GM12874 (cell line): ENCODE results near the gene LMX1A.

ENCODE experiments used
- CTCF ChIP-seq: IDR thresholded peaks from 2 replicates; pipeline ENCODE4 v1.5.1; 2011; ENCODE audit warnings: low read depth, mild to moderate bottlenecking, control low read depth, low read length, moderate library complexity; ENCODE audit not compliant: insufficient read depth

The LMX1A gene

GRCh38 chr1:165356876-165357275, 361 bp upstream of the LMX1A start:
- TF ChIP-seq CTCF, result no peak

GRCh38 chr1:165355139-165355976, 1.2 kb downstream of the LMX1A start:
- no peak for TF ChIP-seq CTCF

GRCh38 chr1:165354739-165355138, 1.8 kb downstream of the LMX1A start:
- TF ChIP-seq CTCF, result no peak

GRCh38 chr1:165353731-165354671, 2.5 kb downstream of the LMX1A start:
- no peak for TF ChIP-seq CTCF

- TF ChIP-seq CTCF, result no peak
Measured at GRCh38 chr1:165352442-165353293, 3.8 kb downstream of the LMX1A start.

- TF ChIP-seq CTCF, result no peak
Measured at GRCh38 chr1:165351863-165352441, 4.6 kb downstream of the LMX1A start.

GRCh38 chr1:165350840-165351239, 5.7 kb downstream of the LMX1A start:
- TF ChIP-seq CTCF, result no peak
